HCT116 (cell line): ENCODE data around the gene AMDHD2. TPM values are rescaled to one million over a fixed set of nuclear protein-coding genes. Genes with fewer than 3 reads are reported as not detected.
A peak's percentile ranks its signal among the peaks of the same experiment; 100 is the strongest.

ENCODE experiments used
- ATAC-seq: fragments of 200-7000 bp; cut with Tn5 transposase; 2 replicates; pipeline ENCODE4 v1.9.1; 2020; ENCODE audit warnings: mild to moderate bottlenecking, moderate library complexity
- BruUV-seq: library from RNA; stranded (reverse); fragments of 400-500 nt; replicated peaks from 2 replicates; lab custom pipeline; 2021; lab: Mats Ljungman, UMichigan
- CTCF ChIA-PET: fragments of 300-600 bp; sonication (Branson Sonifier 250); formaldehyde crosslinking; loops from one replicate; lab custom pipeline; 2021; ENCODE audit warnings: antibody characterized with exemption; lab: Charles Lee
- POLR2A ChIA-PET: fragments of 300-600, 350-600 bp; sonication (Branson Sonifier 250); formaldehyde crosslinking; loops from one replicate; lab custom pipeline; 2021; ENCODE audit warnings: antibody characterized with exemption; lab: Charles Lee
- RAD21 ChIA-PET, 2 experiments: fragments of 300-600 bp; sonication (Branson Sonifier 250); formaldehyde crosslinking; loops; one replicate each; lab custom pipeline; 2023; ENCODE audit warnings: low total read pairs in 2 of 2; ENCODE audit not compliant: uncharacterized antibody in 2 of 2, unreplicated experiment in 2 of 2, low non-redundant PET in 1 of 2; lab: Charles Lee
- DNase-seq: peaks from one replicate; pipeline ENCODE4 v3.0.0-alpha.2; 2010; ENCODE audit warnings: low read depth, low spot score
- H2AFZ ChIP-seq: fragments of 200-600 bp; shearing (Covaris generic), sonication (generic); 2 replicates; pipeline ENCODE4 v1.6.1; 2017; ENCODE audit warnings: low read depth, mixed run types, mixed read lengths, antibody characterized with exemption, low read length; ENCODE audit not compliant: poor library complexity, severe bottlenecking
- H3K27ac ChIP-seq: 2 replicates; pipeline ENCODE4 v1.5.1; 2012; ENCODE audit warnings: low read depth, low read length
- H3K27me3 ChIP-seq: fragments of 200-600 bp; sonication (generic); 2 replicates; pipeline ENCODE4 v1.6.1; 2016; ENCODE audit warnings: mixed run types, low read length, mixed read lengths; ENCODE audit not compliant: insufficient read depth
- H3K36me3 ChIP-seq, 2 experiments: fragments of 200-500 bp in 1 of 2; fragments of 200-600 bp in 1 of 2; sonication (Bioruptor generic) in 1 of 2; sonication (generic) in 1 of 2; 2 replicates each; pipeline versions ENCODE4 v1.5.1 to v1.6.1; 2014 to 2016; ENCODE audit warnings: low read length in 2 of 2, inconsistent platforms in 1 of 2, mixed read lengths in 1 of 2, mixed run types in 1 of 2; ENCODE audit not compliant: insufficient read depth in 2 of 2, control insufficient read depth in 1 of 2
- H3K4me1 ChIP-seq, 2 experiments: fragments of 200-600 bp in 1 of 2; sonication (generic) in 1 of 2; 2 replicates each; pipeline versions ENCODE4 v1.5.1 to v1.6.1; 2012 to 2017; ENCODE audit warnings: low read length in 2 of 2, inconsistent platforms in 1 of 2, mild to moderate bottlenecking in 1 of 2, mixed read lengths in 1 of 2, mixed run types in 1 of 2, moderate library complexity in 1 of 2; ENCODE audit not compliant: insufficient read depth in 2 of 2, control insufficient read depth in 1 of 2
- H3K4me2 ChIP-seq: fragments of 200-600 bp; sonication (generic); 2 replicates; pipeline ENCODE4 v1.6.1; 2017; ENCODE audit warnings: mixed run types, low read length, mixed read lengths
- H3K4me3 ChIP-seq, 2 experiments: fragments of 200-600 bp in 1 of 2; sonication (generic) in 1 of 2; replicated peaks in 1 of 2; 2 replicates each; pipeline ENCODE4 v1.5.1; 2011 to 2016; ENCODE audit warnings: low read length in 2 of 2, control low read depth in 1 of 2, low read depth in 1 of 2, mild to moderate bottlenecking in 1 of 2, mixed read lengths in 1 of 2, mixed run types in 1 of 2
- H3K79me2 ChIP-seq: fragments of 200-600 bp; sonication (generic); 2 replicates; pipeline ENCODE4 v1.6.1; 2017; ENCODE audit warnings: mild to moderate bottlenecking, mixed run types, low read length, moderate library complexity, mixed read lengths; ENCODE audit not compliant: insufficient read depth
- H3K9ac ChIP-seq: fragments of 200-600 bp; sonication (generic); 2 replicates; pipeline ENCODE4 v1.6.1; 2016; ENCODE audit warnings: low read length, mixed read lengths
- H3K9me2 ChIP-seq: fragments of 200-600 bp; sonication (generic), shearing (Covaris generic); 2 replicates; pipeline ENCODE4 v1.6.1; 2017; ENCODE audit warnings: mixed run types, mild to moderate bottlenecking, moderate library complexity; ENCODE audit not compliant: insufficient read depth
- H3K9me3 ChIP-seq, 2 experiments: fragments of 200-500 bp in 1 of 2; fragments of 200-600 bp in 1 of 2; sonication (Bioruptor generic) in 1 of 2; sonication (generic) in 1 of 2; 2 replicates each; pipeline ENCODE4 v1.6.1; 2014 to 2017; ENCODE audit warnings: low read length in 2 of 2, mixed read lengths in 2 of 2, inconsistent platforms in 1 of 2, low read depth in 1 of 2, mild to moderate bottlenecking in 1 of 2, mixed run types in 1 of 2, moderate library complexity in 1 of 2; ENCODE audit not compliant: control insufficient read depth in 1 of 2, insufficient read depth in 1 of 2
- H4K20me1 ChIP-seq: fragments of 200-600 bp; sonication (generic), shearing (Covaris generic); 2 replicates; pipeline ENCODE4 v1.6.1; 2017; ENCODE audit warnings: mixed run types, mild to moderate bottlenecking, moderate library complexity; ENCODE audit not compliant: insufficient read depth
- CBX3 ChIP-seq: IDR thresholded peaks from 2 replicates; pipeline ENCODE4 v1.6.1; 2012; ENCODE audit warnings: low read depth
- EZH2 ChIP-seq: fragments of 200-600 bp; sonication (generic); IDR thresholded peaks from 2 replicates; pipeline ENCODE4 v1.6.1; 2017; ENCODE audit warnings: antibody characterized with exemption, mixed run types
- EZH2phosphoT487 ChIP-seq: fragments of 200-600 bp; IDR thresholded peaks from 2 replicates; pipeline ENCODE4 v1.6.1; 2018; ENCODE audit warnings: antibody characterized with exemption, borderline replicate concordance
- JUND ChIP-seq: IDR thresholded peaks from 2 replicates; pipeline ENCODE4 v1.6.1; 2012
- SIN3A ChIP-seq: IDR thresholded peaks from 2 replicates; pipeline ENCODE4 v1.6.1; 2012; ENCODE audit warnings: low read depth
- ZBTB33 ChIP-seq: IDR thresholded peaks from 2 replicates; pipeline ENCODE4 v1.6.1; 2011; ENCODE audit warnings: mild to moderate bottlenecking, low read length, moderate library complexity; ENCODE audit not compliant: insufficient replicate concordance; ENCODE audit errors: extremely low read depth
- intact Hi-C: fragments of 100-400 bp; cut with micrococcal nuclease; formaldehyde crosslinking; loops from 2 replicates; pipeline ENCODE4 v1.10.0; 2022
- total RNA-seq: library from RNA; stranded (reverse); gene quantifications from one replicate; pipeline ENCODE4 v1.2.1, GENCODE V29; 2021; ENCODE audit not compliant: unreplicated experiment

The AMDHD2 gene
- total RNA-seq, 1 experiment from 2014 or later: 42.9 TPM

DNA sequence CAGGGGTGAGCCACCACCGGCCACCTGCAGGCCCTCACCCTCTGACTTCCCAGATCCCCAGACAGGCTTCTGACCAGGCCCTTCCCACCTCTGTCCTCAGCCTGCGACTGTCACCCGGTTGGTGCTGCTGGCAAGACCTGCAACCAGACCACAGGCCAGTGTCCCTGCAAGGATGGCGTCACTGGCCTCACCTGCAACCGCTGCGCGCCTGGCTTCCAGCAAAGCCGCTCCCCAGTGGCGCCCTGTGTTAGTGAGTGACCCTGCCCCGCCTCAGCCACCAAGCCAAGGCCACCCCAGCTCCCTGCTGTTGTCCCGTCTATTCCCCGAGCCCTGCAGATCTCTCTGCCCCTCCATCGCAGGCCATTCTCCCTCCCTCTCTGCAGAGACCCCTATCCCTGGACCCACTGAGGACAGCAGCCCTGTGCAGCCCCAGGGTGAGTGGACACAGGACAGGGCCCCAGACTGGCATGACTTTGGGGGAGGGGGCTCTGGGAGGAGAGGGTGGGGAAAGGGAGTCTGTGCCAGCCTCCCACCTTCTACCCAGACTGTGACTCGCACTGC, 47.2 kb upstream of the AMDHD2 start:
- POLR2A ChIA-PET: no interaction called here
- H3K27me3 ChIP-seq: no peaks in the 10 kb centered on the region
- H4K20me1 ChIP-seq: no peaks in the 10 kb centered on the region
- CTCF ChIA-PET: no interaction called here
- H3K9me3 ChIP-seq: no peaks in the 10 kb centered on the region
- no TSS peak for BruUV-seq
- H3K4me2 ChIP-seq: peak overlapping the region; percentile 99
- peak overlapping the region; percentile 95 for H3K9ac ChIP-seq
- no peaks in the 10 kb centered on the region for H3K9me2 ChIP-seq
- H2AFZ ChIP-seq: no peak overlapping the region
- H3K27ac ChIP-seq: peak overlapping the region; percentile 97; the same call in 1 of the 2 replicates
- H3K4me1 ChIP-seq: peaks cover 33 to 60% of the 10 kb centered on the region in 2 experiments
- peaks cover 25% of the 10 kb centered on the region; the same call in 1 of the 2 replicates for H3K79me2 ChIP-seq
- peak overlapping the region; percentile 34 to 87; a peak in 3 of 4 replicates for H3K4me3 ChIP-seq
- ATAC-seq: no peak
- RAD21 ChIA-PET: no interaction called here
- TF ChIP-seq CBX3: no peak
- no peak for TF ChIP-seq ZBTB33
- no peak for TF ChIP-seq EZH2phosphoT487
- intact Hi-C loops: no loop called here
- DNase-seq: no peak
- no peaks in the 10 kb centered on the region for H3K36me3 ChIP-seq

- ChIA-PET RAD21 (no interaction called here), CTCF (no interaction called here), POLR2A (no interaction called here)
- Histone ChIP-seq H3K4me3 (peak overlapping the region; percentile 34 to 87), H3K36me3 (no peaks in the 10 kb centered on the region), H3K9me2 (no peaks in the 10 kb centered on the region), H3K79me2 (peaks cover 28% of the 10 kb centered on the region; the same call in 1 of the 2 replicates), H3K4me1 (peaks cover 29 to 55% of the 10 kb centered on the region in 2 experiments), H3K27ac (peak overlapping the region; percentile 97; the same call in 1 of the 2 replicates), H3K9ac (peak overlapping the region; percentile 95), H4K20me1 (no peaks in the 10 kb centered on the region), H2AFZ (no peak overlapping the region), H3K27me3 (no peaks in the 10 kb centered on the region), H3K4me2 (peak overlapping the region; percentile 99), H3K9me3 (no peaks in the 10 kb centered on the region)
- no TSS peak for BruUV-seq
- ATAC-seq (peak; percentile 18), DNase-seq (no peak)
- TF ChIP-seq SIN3A (no peak), EZH2 (no peak), ZBTB33 (no peak), JUND (no peak), EZH2phosphoT487 (no peak)
- intact Hi-C loops: no loop called here
Observed at GRCh38 chr16:2473446-2473926, 46.7 kb upstream of the AMDHD2 start.
